GM18861 (cell line): ENCODE measurements around the gene MSRB3.
"Not testable (repeated sequence)": the region's sequence is repeated elsewhere in the genome, so short reads cannot be mapped to it uniquely, and the experiment has no call there.

ENCODE experiments used
- ATAC-seq: cut with Tn5 transposase; IDR thresholded peaks from one replicate; pipeline ENCODE4 v1.9.1; 2021; ENCODE audit not compliant: unreplicated experiment

MSRB3 gene

GRCh38 chr12:65287426-65287825 lies 8.9 kb downstream of the MSRB3 start:
- no peak for ATAC-seq

- no peak for ATAC-seq
Observed at GRCh38 chr12:65292241-65292640, 13.8 kb downstream of the MSRB3 start.

DNA sequence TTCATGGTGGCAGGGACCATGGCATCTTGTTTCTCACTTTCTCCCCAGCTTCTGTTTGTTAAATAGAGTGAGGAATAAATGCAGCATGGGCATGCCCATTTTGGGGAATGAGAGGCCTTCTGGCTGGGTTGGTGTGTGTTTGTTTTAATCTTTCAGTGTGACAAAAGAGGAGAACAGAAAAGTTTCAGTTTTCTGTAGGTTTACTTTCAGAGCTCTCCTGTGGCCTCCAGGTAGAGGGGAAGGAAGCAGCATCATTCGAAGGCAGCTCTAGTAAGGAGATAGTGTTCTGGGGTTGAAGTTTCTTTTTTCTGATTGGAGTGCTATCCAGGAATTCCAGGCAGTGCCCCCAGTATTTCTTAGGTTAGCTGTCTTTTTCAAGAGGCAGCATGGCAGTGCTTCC lies 15.3 kb downstream of the MSRB3 start:
- ATAC-seq, result no peak

DNA sequence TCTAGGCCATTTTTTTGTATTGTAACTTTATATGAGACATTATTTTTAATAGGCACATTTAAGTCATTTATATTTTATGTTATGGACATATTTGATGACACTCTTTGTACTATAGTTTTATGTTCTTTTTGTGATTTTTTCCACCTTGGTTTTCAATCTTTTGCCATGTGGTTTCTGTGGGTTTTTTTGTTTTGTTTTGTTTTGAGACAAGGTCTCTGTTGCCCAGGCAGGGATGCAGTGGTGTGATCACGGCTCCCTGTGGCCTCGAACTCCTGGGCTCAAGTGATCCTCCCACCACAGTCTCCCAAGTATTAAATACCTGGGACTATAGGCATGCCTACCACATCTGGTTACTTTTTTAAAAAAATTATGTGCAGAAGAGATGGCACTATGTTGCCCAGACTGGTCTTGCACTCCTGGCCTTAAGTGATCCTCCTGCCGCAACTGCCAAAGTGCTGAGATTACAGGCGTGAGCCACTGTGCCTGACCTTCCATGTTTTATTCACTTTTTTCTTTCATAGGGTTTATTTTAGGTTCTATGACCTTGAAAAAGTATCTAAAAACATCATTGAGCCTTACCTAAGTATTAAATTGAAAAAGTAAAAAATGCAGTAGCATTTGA lies 16.3 kb downstream of the MSRB3 start:
- ATAC-seq, result no peak

- ATAC-seq, result no peak
Observed at GRCh38 chr12:65296508-65297265, 18.2 kb downstream of the MSRB3 start.

DNA sequence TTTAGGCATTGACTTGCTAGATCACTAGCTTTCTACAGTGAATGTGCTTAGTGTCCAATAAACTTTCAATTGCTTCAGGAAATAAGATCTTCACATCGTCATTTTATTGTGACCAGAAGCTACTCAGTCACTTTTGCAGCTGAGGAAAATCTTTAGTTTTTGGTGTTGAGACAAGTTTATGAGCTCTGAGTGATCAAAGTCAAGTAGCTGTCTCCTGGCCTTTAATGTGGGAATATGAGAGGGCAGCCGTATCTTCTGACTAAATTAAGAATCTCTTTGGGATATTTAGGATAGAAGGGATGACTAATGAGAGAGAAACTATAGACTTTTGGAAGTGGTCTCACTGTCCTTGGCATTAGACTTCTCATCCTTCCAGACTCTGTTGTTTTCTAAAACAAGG lies 21.6 kb downstream of the MSRB3 start:
- no peak for ATAC-seq

- ATAC-seq, result no peak
Observed at GRCh38 chr12:65300679-65301349, 22.3 kb downstream of the MSRB3 start.

GRCh38 chr12:65302891-65303290 lies 24.4 kb downstream of the MSRB3 start:
- no peak for ATAC-seq

- ATAC-seq, result no peak
Observed at GRCh38 chr12:65305346-65305950, 27.0 kb downstream of the MSRB3 start.

GRCh38 chr12:65306366-65307168 lies 28.1 kb downstream of the MSRB3 start:
- ATAC-seq, result no peak

GRCh38 chr12:65307169-65307501 lies 28.7 kb downstream of the MSRB3 start:
- no peak for ATAC-seq

GRCh38 chr12:65308006-65308405 lies 29.5 kb downstream of the MSRB3 start:
- ATAC-seq, result no peak

- ATAC-seq, result no peak
Observed at GRCh38 chr12:65308601-65309071, 30.2 kb downstream of the MSRB3 start.

GRCh38 chr12:65311260-65311659 lies 32.8 kb downstream of the MSRB3 start:
- no peak for ATAC-seq

- ATAC-seq, result no peak
Observed at GRCh38 chr12:65313719-65314317, 35.3 kb downstream of the MSRB3 start.

DNA sequence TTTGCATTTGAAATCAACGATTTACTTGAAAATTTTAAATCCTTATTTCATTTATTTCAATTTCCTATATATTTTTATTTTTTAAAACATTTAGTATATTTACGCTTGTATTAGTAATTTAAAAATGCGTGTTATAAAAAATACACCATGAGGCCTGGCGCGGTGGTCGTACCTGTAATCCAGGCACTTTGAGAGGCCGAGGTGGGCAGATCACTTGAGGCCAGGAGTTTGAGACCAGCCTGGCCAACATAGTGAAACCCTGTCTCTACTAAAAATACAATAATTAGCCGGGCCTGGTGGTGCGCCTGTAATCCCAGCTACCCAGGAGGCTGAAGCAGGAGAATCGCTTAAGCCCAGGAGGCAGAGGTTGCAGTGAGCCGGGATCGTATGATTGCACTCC lies 36.8 kb downstream of the MSRB3 start:
- ATAC-seq, result not testable (repeated sequence)

GRCh38 chr12:65318186-65318685 lies 39.8 kb downstream of the MSRB3 start:
- no peak for ATAC-seq

DNA sequence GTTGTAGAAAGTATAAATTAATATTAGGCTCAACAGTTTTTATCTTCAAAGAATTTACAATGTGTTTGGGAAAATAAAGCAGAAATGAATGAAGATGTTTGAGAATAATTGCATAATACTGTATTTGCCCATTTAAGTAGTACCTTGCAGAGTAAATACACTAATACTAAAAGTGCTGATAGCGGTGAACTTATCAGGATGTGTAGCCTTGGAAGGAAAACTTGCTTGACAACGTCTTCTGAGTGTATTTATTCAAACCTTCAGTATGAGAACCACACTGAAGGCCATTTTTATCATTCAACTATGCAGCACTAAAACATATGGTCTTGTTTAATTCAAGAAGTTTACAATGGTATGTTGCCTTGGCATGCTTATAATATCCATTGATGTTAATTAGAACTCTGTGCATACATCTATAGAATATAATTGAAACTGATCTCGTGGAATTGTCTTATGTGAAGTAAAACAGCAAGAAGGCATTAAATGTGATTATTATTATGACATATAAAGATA lies 41.3 kb downstream of the MSRB3 start:
- no peak for ATAC-seq

- ATAC-seq, result no peak
Observed at GRCh38 chr12:65323070-65323469, 44.6 kb downstream of the MSRB3 start.

GRCh38 chr12:65324056-65324455 lies 45.6 kb downstream of the MSRB3 start:
- no peak for ATAC-seq
